IPS DF 4.7 (cell line): ENCODE measurements around the gene FBLN2.

Experiments used
- DNase-seq: peaks from one replicate; pipeline ENCODE4 v3.0.0-alpha.2; 2013; ENCODE audit warnings: low spot score; ENCODE audit errors: extremely low read depth

FBLN2 gene

GRCh38 chr3:13645801-13646637, 97.1 kb downstream of the FBLN2 start:
- no peak for DNase-seq

DNA sequence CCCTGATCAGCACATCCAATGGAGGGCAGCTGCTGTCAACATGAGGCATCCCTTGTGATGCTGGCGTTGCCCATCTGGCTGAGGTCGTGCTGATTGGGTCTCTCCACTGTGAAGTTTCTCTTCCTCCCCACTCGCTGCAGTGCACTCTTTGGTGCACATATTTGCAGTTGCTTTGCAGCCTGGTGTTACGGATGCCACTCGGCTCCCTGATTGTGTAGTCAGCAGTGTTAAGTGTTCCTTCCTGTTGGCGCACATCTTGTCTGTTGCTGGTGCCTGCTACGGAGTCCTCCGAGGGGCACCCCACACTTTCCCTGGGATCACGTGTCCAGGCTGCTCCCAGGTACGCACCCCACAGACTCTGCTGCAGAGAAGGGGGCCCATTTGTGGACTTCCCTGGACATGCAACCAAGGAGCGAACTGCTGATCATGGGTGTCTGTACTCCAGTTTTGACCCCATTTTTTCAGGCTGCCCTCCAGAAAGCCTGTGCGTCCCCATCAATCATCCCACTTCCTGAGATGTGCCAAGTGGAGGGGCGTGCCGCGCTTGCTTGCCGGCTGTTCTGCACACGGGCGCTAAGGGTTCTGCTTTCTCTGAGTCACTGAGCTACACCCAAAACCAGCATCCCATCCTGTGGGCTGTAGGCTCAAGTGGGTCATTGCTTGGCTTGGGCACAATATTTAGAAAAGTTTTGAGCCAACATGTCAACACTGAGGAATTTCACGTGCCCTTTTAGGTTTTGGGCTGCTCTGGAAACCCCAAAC, 98.6 kb downstream of the FBLN2 start:
- DNase-seq, result no peak

DNA sequence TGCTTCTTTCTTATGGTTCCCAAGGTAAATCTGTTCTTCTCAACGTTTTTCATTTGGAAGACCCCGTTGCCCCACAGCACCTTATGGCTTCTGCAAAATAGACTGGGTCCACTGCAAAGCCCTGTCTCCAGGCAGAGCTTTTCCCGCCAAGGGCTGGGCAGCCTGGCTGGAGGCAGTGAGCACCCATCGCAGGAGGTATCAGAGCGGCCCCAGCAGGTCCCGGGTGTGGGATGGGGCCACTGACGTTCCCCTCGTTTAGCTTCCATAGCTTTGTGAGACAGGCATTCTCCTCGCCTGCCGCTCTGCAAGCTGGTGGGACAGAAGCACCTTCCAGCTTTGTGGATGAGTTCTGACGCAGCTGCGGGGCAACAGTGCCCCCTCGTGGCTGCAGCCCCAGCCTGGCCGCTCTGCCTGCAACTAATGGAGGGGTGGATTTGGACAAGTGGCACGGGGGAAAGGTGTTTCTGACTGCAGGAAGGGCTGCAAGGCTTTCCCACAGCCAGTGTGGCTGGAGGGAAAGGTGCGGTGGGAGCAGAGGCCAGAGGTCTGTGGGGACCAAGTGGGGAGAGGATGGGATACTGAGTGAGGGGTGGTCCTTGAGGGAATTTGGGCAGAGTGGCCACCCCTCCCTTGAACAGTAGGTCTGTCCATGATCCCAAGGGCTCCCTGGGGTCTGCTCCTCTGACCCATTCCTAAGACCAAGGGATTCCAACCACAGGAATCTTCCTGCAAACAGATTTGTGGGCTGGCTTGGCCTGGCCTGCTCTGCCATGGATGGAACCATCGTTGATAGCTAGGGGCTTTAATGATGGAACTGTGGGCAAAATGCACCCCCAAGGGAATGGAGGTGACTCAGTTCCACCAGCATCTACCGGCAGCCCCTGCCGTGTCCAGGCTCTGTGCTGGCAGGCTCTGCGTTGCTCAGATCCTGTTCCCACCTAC, 99.4 kb downstream of the FBLN2 start:
- peak; percentile 76 for DNase-seq

- DNase-seq, result no peak
Measured at GRCh38 chr3:13650210-13651056, 101.5 kb downstream of the FBLN2 start.

GRCh38 chr3:13651057-13651400, 102.1 kb downstream of the FBLN2 start:
- DNase-seq, result no peak

- DNase-seq, result no peak
Measured at GRCh38 chr3:13651775-13652428, 103.0 kb downstream of the FBLN2 start.

- no peak for DNase-seq
Measured at GRCh38 chr3:13652728-13653127, 103.8 kb downstream of the FBLN2 start.

- DNase-seq, result no peak
Measured at GRCh38 chr3:13653631-13654279, 104.8 kb downstream of the FBLN2 start.

GRCh38 chr3:13654330-13655060, 105.6 kb downstream of the FBLN2 start:
- DNase-seq, result no peak

- no peak for DNase-seq
Measured at GRCh38 chr3:13655061-13655913, 106.4 kb downstream of the FBLN2 start.

GRCh38 chr3:13656584-13657301, 107.8 kb downstream of the FBLN2 start:
- no peak for DNase-seq

DNA sequence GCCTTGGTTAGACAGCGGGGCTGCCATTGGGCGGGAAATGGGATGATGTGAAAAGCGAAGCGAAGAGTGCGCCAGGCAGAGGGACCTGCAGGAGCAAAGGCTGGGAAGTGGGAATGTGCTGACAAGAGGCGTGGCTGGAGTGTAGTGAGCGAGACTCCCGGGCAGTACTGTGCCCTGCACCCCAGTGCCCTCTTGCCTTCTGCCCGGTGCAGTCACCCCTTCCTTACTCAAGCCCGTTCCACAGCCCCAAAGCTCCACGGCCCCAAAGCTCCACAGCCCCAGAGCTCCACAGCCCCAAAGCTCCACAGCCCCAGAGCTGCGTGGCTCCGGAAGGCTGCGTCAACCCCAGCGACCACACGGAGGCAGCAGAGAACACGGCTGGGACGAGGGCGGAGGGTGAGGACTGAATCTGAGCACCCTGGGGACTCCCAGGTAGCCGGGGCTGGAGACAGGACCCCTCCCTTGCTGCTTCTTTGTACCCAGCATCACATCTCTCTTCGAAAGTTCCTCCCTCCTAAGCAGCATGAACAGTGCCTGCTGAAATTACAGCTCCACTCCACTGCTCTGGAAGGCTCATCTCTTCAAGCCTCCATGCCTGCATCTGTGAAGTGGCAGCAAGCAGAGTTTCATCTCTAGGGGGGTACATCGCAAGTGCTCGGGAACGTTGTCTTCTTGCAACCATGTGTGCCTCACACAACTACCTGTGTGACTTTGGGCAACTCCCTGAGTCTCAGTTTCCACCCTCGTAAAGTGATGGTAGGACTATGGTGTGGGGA, 108.9 kb downstream of the FBLN2 start:
- no peak for DNase-seq

DNA sequence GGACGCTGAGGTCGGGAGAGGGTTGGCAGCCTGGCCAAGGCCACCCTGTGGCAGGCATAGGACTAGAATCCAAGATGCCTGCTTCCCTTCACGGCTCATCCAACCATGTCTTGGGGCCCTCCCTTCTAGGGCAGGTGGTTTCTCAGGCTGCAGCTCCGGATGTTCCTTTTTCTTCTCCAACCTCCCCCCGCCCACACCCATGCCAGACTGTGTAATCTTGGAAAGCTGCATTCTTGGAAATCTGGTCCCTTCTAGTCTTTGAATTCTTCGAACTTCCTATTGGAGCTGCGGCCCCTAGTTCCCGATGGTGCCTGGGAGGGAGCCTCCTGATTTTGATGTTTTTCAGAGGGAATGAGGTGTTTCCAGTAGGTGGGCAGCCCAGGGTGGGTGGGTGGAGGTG, 109.8 kb downstream of the FBLN2 start:
- DNase-seq, result no peak

DNA sequence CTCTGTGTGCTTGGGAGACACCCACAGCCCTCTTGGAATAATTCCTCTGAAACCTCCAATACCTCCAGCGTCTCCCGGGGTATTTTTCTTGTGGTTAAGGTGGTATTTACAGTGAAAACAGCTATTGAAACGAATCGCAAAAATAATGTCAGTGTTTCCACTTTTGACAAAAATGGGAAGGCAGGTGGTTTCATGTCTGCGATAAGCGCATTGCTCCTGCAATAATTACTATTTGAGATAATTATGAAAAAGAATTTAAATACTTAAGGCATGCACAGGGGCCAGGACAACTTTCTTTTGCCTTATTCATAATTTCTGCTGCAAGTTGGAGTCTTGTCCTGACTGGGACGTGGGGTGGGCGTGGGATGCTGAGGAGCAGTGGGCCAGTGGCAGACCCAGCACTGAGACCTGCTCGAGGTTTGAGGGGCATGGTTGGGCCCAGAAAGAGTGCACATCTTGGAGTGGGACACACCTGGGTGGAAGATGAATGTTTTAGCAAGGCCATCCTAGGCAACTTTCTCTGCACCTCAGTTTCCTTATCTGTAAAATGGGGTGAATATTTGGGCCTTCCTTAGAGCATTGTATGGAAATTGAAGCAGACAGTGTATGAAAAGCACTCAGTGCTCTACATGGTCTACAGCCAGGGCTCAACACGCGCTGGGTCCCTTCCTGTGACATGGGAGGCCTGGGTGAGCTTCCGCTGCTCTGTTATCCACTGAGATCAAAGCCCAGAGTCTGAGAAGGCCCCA, 110.5 kb downstream of the FBLN2 start:
- no peak for DNase-seq

DNA sequence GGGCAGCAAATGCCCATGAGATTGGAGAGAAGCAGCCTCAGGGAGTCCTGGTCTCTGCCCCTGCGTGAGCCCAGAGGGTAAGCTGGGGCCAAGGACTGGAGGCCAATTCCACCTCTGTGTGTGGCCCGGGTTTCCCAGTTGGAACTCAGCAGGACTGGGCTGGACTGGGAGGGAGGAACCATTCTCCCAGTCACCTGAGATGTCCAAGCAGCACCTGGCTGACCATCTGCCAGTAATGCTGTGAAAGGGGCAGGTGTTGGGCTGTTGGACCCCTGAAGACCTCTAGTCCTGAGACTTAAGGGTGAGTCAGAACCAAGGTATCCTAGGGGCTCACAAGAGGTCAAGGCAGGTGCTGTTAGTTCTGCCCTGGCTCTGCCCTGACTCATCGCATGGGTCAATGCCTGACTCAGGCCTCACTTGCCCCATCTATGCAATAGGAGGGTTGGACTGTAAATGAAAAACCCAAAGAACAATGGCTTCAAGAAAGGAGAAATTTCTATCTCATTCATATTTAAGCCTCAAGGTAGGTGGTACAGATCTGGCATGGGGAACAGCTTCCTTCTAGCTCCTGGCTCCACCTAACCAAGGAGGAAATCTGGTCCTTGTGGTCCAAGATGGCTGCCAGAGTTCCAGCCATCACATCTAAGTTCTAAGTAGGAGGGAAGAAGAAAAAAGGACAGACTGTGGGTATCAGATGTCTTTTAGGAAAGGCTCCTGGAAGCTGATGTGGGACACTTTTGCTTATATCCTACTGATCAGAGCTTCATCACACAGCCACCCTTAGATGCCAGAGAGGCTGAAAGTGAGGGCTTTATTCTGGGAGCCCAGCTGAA, 111.3 kb downstream of the FBLN2 start:
- DNase-seq, result no peak
